ENCODE data around the gene NSD1. TPM values are rescaled to one million over a fixed set of nuclear protein-coding genes. Genes with fewer than 3 reads are reported as not detected.

The NSD1 gene
- total RNA-seq, 1 experiment from 2014 or later, result 62.2 TPM

- Histone ChIP-seq H3K4me2 (no peak overlapping the region), H3K9me2 (ENCODE audit: insufficient read depth) (no peaks in the 10 kb centered on the region), H3K4me1 (replicated peaks; ENCODE audit: insufficient read depth) (no peaks in the 10 kb centered on the region), H3K36me3 (ENCODE audit: low read depth) (no peaks in the 10 kb centered on the region), H3K79me2 (ENCODE audit: low read depth) (peaks cover 43% of the 10 kb centered on the region), H3K27ac (no peak overlapping the region), H3K27me3 (ENCODE audit: insufficient read depth, low read depth) (no peaks in the 10 kb centered on the region), H2AFZ (no peak overlapping the region), H3K9me3 (ENCODE audit: insufficient read depth, low read depth) (no peaks in the 10 kb centered on the region), H4K20me1 (ENCODE audit: insufficient read depth) (0 out of 2 replicates have a peak, but pooled peaks cover 21% of the 10 kb centered on the region), H3F3A (ENCODE audit: insufficient read depth, low read depth) (peaks cover 4% of the 10 kb centered on the region), H3K4me3 (no peak overlapping the region)
- TF ChIP-seq EZH2 (IDR thresholded peaks at IDR 0.05; ENCODE audit: low read depth) (no peak), CTCF (conservative IDR thresholded peaks at IDR 0.05) (no peak)
- intact Hi-C loops (cut with micrococcal nuclease; ENCODE audit: unreplicated experiment), result no loop called here
- no TSS peak for BruUV-seq (replicated peaks)
- CTCF ChIA-PET, result no interaction called here
- no peak for DNase-seq
- POLR2A ChIA-PET (ENCODE audit: unreplicated experiment), result no interaction called here
Observed at GRCh38 chr5:177185993-177186392, 52.4 kb downstream of the NSD1 start.

GRCh38 chr5:177186645-177187044 is 53.1 kb downstream of the NSD1 start:
- peaks cover 4% of the 10 kb centered on the region for H3F3A ChIP-seq (ENCODE audit: insufficient read depth, low read depth)
- H3K9me2 ChIP-seq (ENCODE audit: insufficient read depth), result no peaks in the 10 kb centered on the region
- H3K27ac ChIP-seq, result no peak overlapping the region
- H3K9me3 ChIP-seq (ENCODE audit: insufficient read depth, low read depth), result no peaks in the 10 kb centered on the region
- CTCF ChIA-PET, result interaction anchor here (0.6 kb wide), 1 partner anchor 224 kb away, joined by 3 read pairs; no protein-coding TSS in a partner anchor
- H3K4me2 ChIP-seq, result no peak overlapping the region
- no peak for DNase-seq
- H4K20me1 ChIP-seq (ENCODE audit: insufficient read depth), result 0 out of 2 replicates have a peak, but pooled peaks cover 21% of the 10 kb centered on the region
- intact Hi-C loops (cut with micrococcal nuclease; ENCODE audit: unreplicated experiment), result no loop called here
- BruUV-seq (replicated peaks), result no TSS peak
- H2AFZ ChIP-seq, result no peak overlapping the region
- no peak for TF ChIP-seq CTCF (conservative IDR thresholded peaks at IDR 0.05)
- no peak for TF ChIP-seq EZH2 (IDR thresholded peaks at IDR 0.05; ENCODE audit: low read depth)
- peaks cover 43% of the 10 kb centered on the region for H3K79me2 ChIP-seq (ENCODE audit: low read depth)
- POLR2A ChIA-PET (ENCODE audit: unreplicated experiment), result no interaction called here
- no peaks in the 10 kb centered on the region for H3K4me1 ChIP-seq (replicated peaks; ENCODE audit: insufficient read depth)
- no peaks in the 10 kb centered on the region for H3K36me3 ChIP-seq (ENCODE audit: low read depth)
- H3K4me3 ChIP-seq, result no peak overlapping the region
- no peaks in the 10 kb centered on the region for H3K27me3 ChIP-seq (ENCODE audit: insufficient read depth, low read depth)

- Histone ChIP-seq H3F3A (ENCODE audit: insufficient read depth, low read depth) (peaks cover 11% of the 10 kb centered on the region), H3K27ac (no peak overlapping the region), H4K20me1 (ENCODE audit: insufficient read depth) (0 out of 2 replicates have a peak, but pooled peaks cover 13% of the 10 kb centered on the region), H3K4me1 (replicated peaks; ENCODE audit: insufficient read depth) (peaks cover 6% of the 10 kb centered on the region), H3K4me3 (no peak overlapping the region), H3K79me2 (ENCODE audit: low read depth) (peaks cover 39% of the 10 kb centered on the region), H3K9me3 (ENCODE audit: insufficient read depth, low read depth) (no peaks in the 10 kb centered on the region), H3K36me3 (ENCODE audit: low read depth) (no peaks in the 10 kb centered on the region), H3K27me3 (ENCODE audit: insufficient read depth, low read depth) (no peaks in the 10 kb centered on the region), H3K4me2 (no peak overlapping the region), H3K9me2 (ENCODE audit: insufficient read depth) (no peaks in the 10 kb centered on the region), H2AFZ (no peak overlapping the region)
- BruUV-seq (replicated peaks), result no TSS peak
- intact Hi-C loops (cut with micrococcal nuclease; ENCODE audit: unreplicated experiment), result no loop called here
- ChIA-PET POLR2A (ENCODE audit: unreplicated experiment) (no interaction called here), CTCF (no interaction called here)
- TF ChIP-seq CTCF (conservative IDR thresholded peaks at IDR 0.05), result no peak
- TF ChIP-seq EZH2 (IDR thresholded peaks at IDR 0.05; ENCODE audit: low read depth), result no peak
- DNase-seq, result no peak
Observed at GRCh38 chr5:177188775-177189174, 55.2 kb downstream of the NSD1 start.
